ENCODE data around the gene MYO1H.
A peak's percentile ranks its signal among the peaks of the same experiment; 100 is the strongest.

- TF ChIP-seq CTCF (IDR thresholded peaks at IDR 0.05), result no peak
- peak; percentile 9 for TF ChIP-seq POLR2A (IDR thresholded peaks at IDR 0.05; ENCODE audit: low read depth)
- peak; percentile 83 to 88 for TF ChIP-seq POLR2AphosphoS5 (IDR thresholded peaks at IDR 0.05)
- no peak for TF ChIP-seq EP300 (IDR thresholded peaks at IDR 0.05)
These were observed 114.4 kb downstream of the MYO1H start for GRCh38 chr12:109461846-109462756.
